HG02943 (cell line): ENCODE data around the gene IPCEF1.
"Not testable (repeated sequence)": the region's sequence is repeated elsewhere in the genome, so short reads cannot be mapped to it uniquely, and the experiment has no call there.

Source experiments
- ATAC-seq: cut with Tn5 transposase; IDR thresholded peaks from one replicate; pipeline ENCODE4 v1.9.1; 2021; ENCODE audit warnings: mild to moderate bottlenecking, low read depth, moderate library complexity; ENCODE audit not compliant: unreplicated experiment

The IPCEF1 gene

GRCh38 chr6:154337406-154338005 lies 19.1 kb downstream of the IPCEF1 start:
- ATAC-seq: no peak

- ATAC-seq: not testable (repeated sequence)
Observed at GRCh38 chr6:154334147-154334546, 22.5 kb downstream of the IPCEF1 start.

GRCh38 chr6:154331750-154332149 lies 24.9 kb downstream of the IPCEF1 start:
- no peak for ATAC-seq

DNA sequence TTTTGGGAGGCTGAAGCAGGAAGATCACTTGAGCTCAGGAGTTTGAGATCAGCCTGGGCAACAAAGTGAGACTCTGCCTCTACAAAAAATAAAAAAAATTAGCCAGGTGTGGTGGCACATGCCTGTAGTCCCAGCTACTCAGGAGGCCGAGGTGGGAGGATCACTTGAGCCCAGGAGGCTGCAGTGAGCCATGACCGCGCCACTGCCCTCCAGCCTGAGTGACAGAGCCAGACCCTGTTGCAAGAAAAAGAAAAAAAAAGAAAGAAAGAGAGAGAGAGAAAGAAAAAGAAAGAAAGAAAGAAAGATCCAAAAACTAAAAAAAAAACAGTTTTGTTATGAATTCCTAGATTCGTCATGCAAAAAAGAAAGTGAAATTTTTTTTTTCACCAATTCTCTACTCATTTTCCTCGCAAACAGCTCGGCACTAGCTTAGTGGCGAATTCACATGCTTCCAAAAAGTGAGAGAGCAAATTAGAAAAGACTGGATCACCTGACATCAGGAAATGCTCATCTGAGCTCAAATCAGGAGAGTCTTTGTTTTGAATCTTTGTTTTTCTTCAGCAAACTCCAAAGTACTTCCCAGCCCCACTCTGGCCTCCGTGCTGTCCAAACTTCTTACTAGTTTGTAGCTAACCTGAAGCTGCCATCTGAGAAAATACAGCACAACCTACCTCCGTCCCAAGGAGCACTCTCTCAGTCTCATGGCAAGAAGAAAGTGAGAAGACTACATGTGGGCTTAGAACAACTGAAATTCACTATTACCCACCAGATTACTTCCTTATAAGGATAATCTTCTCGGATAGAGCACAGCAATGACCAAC lies 27.0 kb downstream of the IPCEF1 start:
- no peak for ATAC-seq

GRCh38 chr6:154327313-154327712 lies 29.3 kb downstream of the IPCEF1 start:
- ATAC-seq: not testable (repeated sequence)

DNA sequence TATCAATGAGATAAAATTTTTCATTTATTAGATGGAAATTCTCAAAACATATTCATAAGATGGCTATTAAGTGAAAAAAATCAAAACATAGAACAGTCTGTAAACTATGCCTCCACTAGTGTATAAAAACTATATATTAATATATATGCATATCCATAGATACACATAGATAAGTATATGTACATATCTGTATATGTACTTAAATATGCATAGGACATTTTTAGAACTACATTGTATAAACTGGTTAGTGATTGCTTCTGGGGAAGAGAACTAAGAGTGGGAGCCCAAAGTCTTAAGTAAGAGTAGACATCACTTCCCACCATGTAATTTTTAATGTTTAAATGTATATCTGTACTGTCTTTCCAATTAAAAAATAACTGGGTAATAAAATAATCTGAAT lies 31.5 kb downstream of the IPCEF1 start:
- no peak for ATAC-seq

- ATAC-seq: no peak
Observed at GRCh38 chr6:154320181-154320580, 36.4 kb downstream of the IPCEF1 start.

- ATAC-seq: no peak
Observed at GRCh38 chr6:154319231-154319858, 37.3 kb downstream of the IPCEF1 start.

DNA sequence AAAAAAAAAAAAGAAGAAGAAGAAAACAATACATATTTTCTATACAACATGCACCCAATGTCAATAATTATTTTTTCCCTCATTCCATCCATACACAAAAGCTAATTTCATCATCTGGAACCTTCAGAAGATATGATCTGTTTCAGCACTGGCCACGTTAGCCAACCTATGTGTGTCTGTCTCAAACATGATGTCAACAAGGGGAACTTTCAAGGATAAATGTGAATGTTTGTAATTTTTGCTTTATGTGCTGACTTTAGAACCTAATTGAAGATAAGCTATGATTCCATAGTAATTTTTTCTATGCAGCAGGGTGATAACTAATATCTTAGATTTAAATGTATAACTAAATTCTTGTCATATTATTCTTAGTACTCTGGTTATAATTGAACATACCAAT lies 37.9 kb downstream of the IPCEF1 start:
- no peak for ATAC-seq

GRCh38 chr6:154316131-154316530 lies 40.5 kb downstream of the IPCEF1 start:
- no peak for ATAC-seq

GRCh38 chr6:154314084-154314483 lies 42.5 kb downstream of the IPCEF1 start:
- no peak for ATAC-seq

- no peak for ATAC-seq
Observed at GRCh38 chr6:154308986-154309385, 47.6 kb downstream of the IPCEF1 start.

GRCh38 chr6:154307696-154308425 lies 48.7 kb downstream of the IPCEF1 start:
- no peak for ATAC-seq

DNA sequence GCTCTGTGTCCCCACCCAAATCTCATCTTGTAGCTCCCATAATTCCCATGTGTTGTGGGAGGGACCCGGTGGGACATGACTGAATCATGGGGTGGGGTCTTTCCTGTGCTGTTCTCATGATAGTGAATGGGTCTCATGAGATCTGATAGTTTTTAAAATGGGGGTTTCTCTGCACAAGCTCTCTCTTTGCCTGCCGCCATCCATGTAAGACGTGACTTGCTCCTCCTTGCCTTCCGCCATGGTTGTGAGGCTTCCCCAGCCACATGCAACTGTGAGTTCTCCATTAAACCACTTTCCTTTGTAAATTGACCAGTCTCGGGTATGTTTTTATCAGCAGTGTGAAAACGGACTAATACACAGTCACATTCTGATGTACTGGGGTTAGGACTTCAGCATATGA lies 49.5 kb downstream of the IPCEF1 start:
- not testable (repeated sequence) for ATAC-seq

GRCh38 chr6:154306696-154307095 lies 49.9 kb downstream of the IPCEF1 start:
- peak; percentile 70 for ATAC-seq

DNA sequence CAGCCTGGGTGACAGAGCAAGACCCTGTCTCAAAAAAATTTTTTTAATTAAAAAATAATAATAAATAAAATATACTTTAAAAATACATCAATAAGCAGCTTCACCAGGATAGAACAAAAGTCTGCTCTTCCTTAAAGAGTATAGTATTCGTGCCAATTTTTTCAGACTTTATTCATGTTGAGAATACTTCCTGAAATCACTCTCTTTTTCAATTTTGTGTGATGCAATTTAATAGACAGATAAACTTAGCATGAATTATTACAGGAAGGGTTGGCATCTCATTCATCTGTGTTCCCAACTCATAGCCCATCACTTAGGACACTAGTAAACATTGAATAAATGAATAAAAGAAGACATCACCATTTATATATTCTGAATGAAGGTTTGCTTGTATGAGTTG lies 52.4 kb downstream of the IPCEF1 start:
- no peak for ATAC-seq

- ATAC-seq: not testable (repeated sequence)
Observed at GRCh38 chr6:154303642-154304041, 53.0 kb downstream of the IPCEF1 start.

GRCh38 chr6:154301839-154302752 lies 54.5 kb downstream of the IPCEF1 start:
- ATAC-seq: peak; percentile 84

DNA sequence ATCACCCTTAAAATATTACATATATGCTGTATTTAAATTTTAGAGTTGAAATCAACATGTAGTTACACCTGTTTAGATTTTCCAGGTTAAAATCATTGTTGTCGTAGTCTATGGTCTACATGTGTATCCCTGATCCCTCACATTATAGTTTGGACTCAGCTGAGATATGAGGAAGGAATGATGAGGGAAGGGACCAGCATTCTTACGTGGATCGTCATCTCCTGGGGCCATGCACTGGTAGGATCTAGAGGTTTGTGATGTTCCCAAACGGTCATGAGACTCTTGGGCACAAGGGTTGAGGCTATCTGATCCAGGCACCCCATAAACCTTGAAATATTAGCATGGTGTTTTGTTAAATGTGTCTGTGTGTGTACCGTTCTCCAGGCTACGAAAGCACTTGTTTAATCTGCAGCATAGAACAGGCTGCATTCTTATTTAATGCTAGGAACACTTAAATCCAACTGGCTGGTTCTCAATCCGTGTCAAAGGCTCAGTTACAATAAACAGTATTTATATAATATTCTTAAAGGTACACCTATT lies 55.4 kb downstream of the IPCEF1 start:
- ATAC-seq: no peak

DNA sequence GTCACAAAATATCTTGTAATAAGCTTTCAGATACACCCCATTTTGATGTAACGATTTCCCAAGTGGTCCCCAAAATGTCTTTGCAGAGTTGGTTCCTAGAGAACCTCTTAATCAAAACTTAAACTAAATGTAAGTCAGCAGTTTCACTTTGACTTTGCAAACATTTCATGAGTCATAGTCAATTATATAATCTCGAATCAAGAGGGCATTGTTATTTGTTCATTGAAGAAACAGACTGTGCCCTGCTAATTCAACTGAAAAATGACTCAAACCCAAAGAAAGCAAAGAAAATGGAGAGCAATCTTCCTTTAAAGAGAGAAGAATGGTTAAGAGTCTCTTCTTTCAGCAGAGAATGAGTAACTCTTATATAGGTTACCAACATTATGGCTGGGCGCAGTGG lies 58.3 kb downstream of the IPCEF1 start:
- ATAC-seq: no peak
